Mucosa of descending colon (tissue), 3 donors: ENCODE measurements around the gene TSPYL2. TPM values are rescaled to one million over a fixed set of nuclear protein-coding genes. Genes with fewer than 3 reads are reported as not detected.

Source experiments
- ATAC-seq: fragments of 200-7000 bp; cut with Tn5 transposase; one replicate; pipeline ENCODE4 v1.9.1; 2020; ENCODE audit warnings: mild to moderate bottlenecking, moderate library complexity
- DNase-seq, 3 donors: peaks; one replicate each; pipeline ENCODE4 v3.0.0-alpha.2; 2020
- H3K36me3 ChIP-seq: fragments of 200-600 bp; one replicate; pipeline ENCODE4 v1.8.0; 2021; ENCODE audit warnings: low read depth, mild to moderate bottlenecking
- H3K4me1 ChIP-seq: fragments of 200-600 bp; one replicate; pipeline ENCODE4 v1.8.0; 2021; ENCODE audit warnings: low read depth, mild to moderate bottlenecking
- H3K4me3 ChIP-seq: fragments of 200-600 bp; one replicate; pipeline ENCODE4 v1.8.0; 2021; ENCODE audit warnings: mild to moderate bottlenecking
- H3K9me3 ChIP-seq: fragments of 200-600 bp; one replicate; pipeline ENCODE4 v1.8.0; 2021; ENCODE audit warnings: mild to moderate bottlenecking
- CTCF ChIP-seq: fragments of 200-600 bp; IDR thresholded peaks from one replicate; pipeline ENCODE4 v1.8.0; 2022; ENCODE audit warnings: antibody characterized with exemption, mild to moderate bottlenecking
- intact Hi-C, 2 donors: fragments of 100-400 bp; cut with DNase I in 1 of 2; cut with micrococcal nuclease in 1 of 2; formaldehyde crosslinking; loops; one replicate each; pipeline versions ENCODE4 v1.11.0 to v1.11.1; 2022; cut with DNase I, micrococcal nuclease
- total RNA-seq, 3 donors: library from RNA; stranded (reverse); fragmentation: NEBNext Ultra II Directional in 2 of 3; extraction: Animal tissue kit (Norgen Biotek cat#: 25700) in 2 of 3; gene quantifications; one replicate each; pipeline versions ENCODE4 v1.2.1 to v1.2.4, GENCODE V29; 2021 to 2023
- donor health status: DM: no; HTN: no; CAD: no; lungs with moderate emphysema.
- donor health status: DM: no; HTN: no; CAD: no.
- donor health status: DM: no; HTN: yes; CAD: no.

Gene TSPYL2
- total RNA-seq, 3 donors from 2014 or later: 6.7 to 78.7 (median 10.4) TPM

GRCh38 chrX:53115550-53115874, 33.3 kb downstream of the TSPYL2 start:
- H3K36me3 ChIP-seq: no peaks in the 10 kb centered on the region
- intact Hi-C loops: no loop called here
- DNase-seq: peak in 1 of 3 donors; percentile 23
- H3K4me3 ChIP-seq: no peak overlapping the region
- no peaks in the 10 kb centered on the region for H3K9me3 ChIP-seq
- ATAC-seq: peak; percentile 47
- no peaks in the 10 kb centered on the region for H3K4me1 ChIP-seq
- no peak for TF ChIP-seq CTCF

GRCh38 chrX:53116101-53116500, 33.9 kb downstream of the TSPYL2 start:
- H3K36me3 ChIP-seq: no peaks in the 10 kb centered on the region
- ATAC-seq (peak; percentile 87), DNase-seq (peak in 1 of 3 donors; percentile 25)
- TF ChIP-seq CTCF: no peak
- intact Hi-C loops: no loop called here
- H3K4me1 ChIP-seq: no peaks in the 10 kb centered on the region
- no peak overlapping the region for H3K4me3 ChIP-seq
- H3K9me3 ChIP-seq: no peaks in the 10 kb centered on the region

GRCh38 chrX:53122013-53122412, 39.8 kb downstream of the TSPYL2 start:
- H3K4me3 ChIP-seq: no peak overlapping the region
- DNase-seq: no peak
- intact Hi-C loops: no loop called here
- TF ChIP-seq CTCF: no peak
- ATAC-seq: no peak
- H3K36me3 ChIP-seq: no peaks in the 10 kb centered on the region
- no peaks in the 10 kb centered on the region for H3K9me3 ChIP-seq
- H3K4me1 ChIP-seq: no peaks in the 10 kb centered on the region

- no peak for ATAC-seq
- TF ChIP-seq CTCF: no peak
- Histone ChIP-seq H3K36me3 (no peaks in the 10 kb centered on the region), H3K4me1 (no peaks in the 10 kb centered on the region), H3K4me3 (no peak overlapping the region), H3K9me3 (no peaks in the 10 kb centered on the region)
- intact Hi-C loops: no loop called here
- no peak for DNase-seq
Observed at GRCh38 chrX:53125506-53125905, 43.3 kb downstream of the TSPYL2 start.

- Histone ChIP-seq H3K4me1 (no peaks in the 10 kb centered on the region), H3K36me3 (no peaks in the 10 kb centered on the region), H3K9me3 (no peaks in the 10 kb centered on the region), H3K4me3 (no peak overlapping the region)
- intact Hi-C loops: no loop called here
- ATAC-seq (no peak), DNase-seq (no peak)
- no peak for TF ChIP-seq CTCF
Observed at GRCh38 chrX:53126377-53126776, 44.2 kb downstream of the TSPYL2 start.

- Histone ChIP-seq H3K4me3 (no peak overlapping the region), H3K36me3 (no peaks in the 10 kb centered on the region), H3K9me3 (no peaks in the 10 kb centered on the region), H3K4me1 (no peaks in the 10 kb centered on the region)
- ATAC-seq: no peak
- no peak for TF ChIP-seq CTCF
- intact Hi-C loops: no loop called here
- DNase-seq: no peak
Observed at GRCh38 chrX:53128097-53128749, 46.1 kb downstream of the TSPYL2 start.
